Epithelial cell of prostate (primary cell): ENCODE results near the gene PACSIN1.
A peak's percentile ranks its signal among the peaks of the same experiment; 100 is the strongest.
"Not testable (repeated sequence)": the region's sequence is repeated elsewhere in the genome, so short reads cannot be mapped to it uniquely, and the experiment has no call there.

Experiments used
- DNase-seq: peaks from one replicate; pipeline ENCODE4 v3.0.0-alpha.2; 2011; ENCODE audit warnings: low read depth, low spot score
- H3K27ac ChIP-seq: fragments of 450-650 bp; 2 replicates; pipeline ENCODE4 v1.5.1; 2017; ENCODE audit warnings: mild to moderate bottlenecking

Gene PACSIN1

DNA sequence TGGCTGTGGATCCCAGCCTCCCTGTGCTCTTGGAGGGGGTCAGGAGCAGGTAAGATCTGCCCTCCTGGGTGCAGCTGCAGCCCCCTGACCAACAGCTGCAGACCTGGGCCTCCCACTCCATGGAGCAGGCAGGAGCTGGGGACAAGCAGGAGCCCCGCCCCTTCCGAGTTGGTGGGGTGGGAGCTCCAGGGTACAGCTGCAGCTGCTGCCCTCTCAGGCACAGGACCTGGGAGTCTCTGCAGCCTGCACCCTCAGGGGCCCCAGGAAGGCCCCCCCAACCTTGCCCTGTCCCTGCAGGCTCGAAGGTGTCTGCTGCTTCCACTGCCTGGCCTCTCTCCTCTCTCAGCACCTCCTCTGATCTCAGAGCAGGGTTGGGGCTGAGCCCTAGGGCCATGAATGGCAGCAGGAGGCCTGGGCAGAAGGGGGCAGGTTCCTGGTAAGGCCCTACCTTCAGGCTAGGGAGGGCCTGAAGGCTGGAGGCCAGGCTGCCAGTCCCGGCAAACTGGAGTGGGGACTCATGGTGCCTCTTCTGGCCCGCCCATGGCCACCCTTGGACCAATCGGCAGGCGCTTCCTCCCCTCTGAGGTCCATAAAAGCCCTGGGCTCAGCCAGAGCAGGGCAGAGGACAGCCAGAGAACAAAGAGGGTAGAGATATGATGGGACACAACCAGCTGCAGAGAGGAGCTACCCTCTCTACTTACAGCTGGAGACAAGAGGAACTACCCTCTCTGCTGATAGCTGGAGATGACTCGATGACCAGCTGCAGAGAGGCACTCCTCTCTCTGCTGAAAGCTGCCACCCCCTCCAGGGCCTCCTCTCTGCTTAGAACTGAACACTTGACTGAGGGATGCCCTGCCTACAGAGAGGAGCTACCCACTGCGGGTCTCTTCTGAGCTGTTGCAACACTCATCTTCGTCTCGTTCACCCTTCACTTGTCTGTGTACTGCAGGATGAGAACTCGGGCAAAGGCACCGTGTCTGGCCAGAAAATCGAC, 7.8 kb upstream of the PACSIN1 start:
- DNase-seq = no peak

DNA sequence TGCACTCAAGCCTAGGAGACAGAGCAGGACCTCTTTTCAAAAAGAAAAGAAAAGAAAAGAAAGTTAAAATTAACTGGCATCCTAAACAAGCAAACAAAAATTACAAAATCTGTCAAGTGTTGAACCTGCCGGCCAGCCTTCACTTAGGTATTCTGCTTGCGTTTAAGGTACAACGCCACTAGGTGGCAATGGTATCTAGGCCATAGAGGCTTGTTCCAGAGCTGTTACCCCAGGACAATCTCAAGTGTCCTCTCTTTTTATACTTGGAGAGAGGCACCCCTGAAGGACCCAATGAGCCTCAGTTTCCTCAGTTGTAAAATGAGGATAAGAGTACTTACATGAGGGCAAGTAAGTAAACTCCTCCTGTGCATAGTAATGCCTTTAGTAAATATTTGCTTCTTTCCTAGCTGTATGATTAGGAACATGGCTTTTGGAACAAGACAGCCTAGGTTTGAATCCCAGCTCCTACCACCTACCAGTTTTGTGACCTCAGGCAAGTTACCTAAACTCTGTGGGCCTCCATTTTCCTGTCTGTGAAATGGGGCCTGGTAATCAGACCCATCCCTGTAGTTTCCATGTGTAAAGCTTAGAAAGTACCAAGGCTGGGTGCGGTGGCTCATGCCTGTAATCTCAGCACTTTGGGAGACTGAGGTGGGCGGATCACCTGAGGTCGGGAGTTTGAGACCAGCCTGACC, 5.8 kb upstream of the PACSIN1 start:
- no peak for DNase-seq
- no peak overlapping the region for H3K27ac ChIP-seq

More for the DNA sequence above, 7.8 kb upstream of the PACSIN1 start:
- H3K27ac ChIP-seq = no peak overlapping the region

DNA sequence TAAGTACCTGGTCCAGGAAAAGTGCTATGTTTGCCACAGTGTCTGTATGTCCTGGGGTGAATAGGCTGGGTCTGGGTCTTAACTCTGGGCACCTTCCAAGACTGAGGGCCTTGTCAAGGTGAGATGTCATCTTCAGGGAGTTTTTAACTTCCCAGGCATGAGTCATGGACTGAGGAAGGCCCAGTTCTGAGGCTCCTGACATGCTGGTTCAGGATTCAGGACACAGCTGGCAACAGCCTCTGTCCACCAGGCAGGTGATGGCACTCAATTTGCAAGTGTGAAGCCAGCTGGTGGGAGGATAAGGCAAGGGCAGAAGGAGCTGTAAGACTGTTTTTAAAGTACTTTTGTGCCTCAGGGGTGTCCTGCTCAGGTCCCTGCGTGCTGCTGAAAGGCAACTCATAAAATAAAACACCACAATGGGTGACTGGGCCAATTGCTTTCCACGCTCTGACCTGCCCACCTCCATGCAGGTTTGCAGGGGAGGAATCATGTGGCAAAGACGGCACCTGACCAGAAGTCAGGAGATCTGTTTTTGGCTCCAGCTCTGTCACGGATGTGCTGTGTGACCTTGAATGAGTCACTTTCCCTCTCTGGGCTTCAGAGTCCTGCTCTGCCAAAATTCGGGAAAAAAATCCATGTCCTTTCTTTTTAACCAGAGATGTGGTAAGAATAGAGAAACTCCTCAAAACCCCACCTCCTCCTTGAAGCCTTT, 4.9 kb upstream of the PACSIN1 start:
- no peak overlapping the region for H3K27ac ChIP-seq
- no peak for DNase-seq

DNA sequence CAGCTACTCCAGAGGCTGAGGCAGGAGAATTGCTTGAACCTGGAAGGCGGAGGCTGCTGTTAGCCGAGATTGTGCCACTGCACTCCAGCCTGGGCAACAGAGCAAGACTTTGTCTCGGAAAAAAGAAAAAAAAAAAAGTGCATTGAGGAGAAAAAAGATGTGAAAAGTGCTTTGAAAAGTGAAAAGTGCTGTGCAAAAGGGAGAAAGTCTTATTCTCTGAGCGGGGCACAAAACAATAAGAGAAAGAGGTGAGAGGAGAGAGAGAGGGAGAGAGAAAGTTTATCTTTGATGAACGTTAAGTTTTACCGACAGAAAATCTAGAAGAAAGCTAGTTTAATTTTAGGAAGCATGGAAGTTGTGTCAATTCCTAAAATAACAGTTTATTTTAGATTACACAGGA, 3.9 kb upstream of the PACSIN1 start:
- DNase-seq = no peak

DNA sequence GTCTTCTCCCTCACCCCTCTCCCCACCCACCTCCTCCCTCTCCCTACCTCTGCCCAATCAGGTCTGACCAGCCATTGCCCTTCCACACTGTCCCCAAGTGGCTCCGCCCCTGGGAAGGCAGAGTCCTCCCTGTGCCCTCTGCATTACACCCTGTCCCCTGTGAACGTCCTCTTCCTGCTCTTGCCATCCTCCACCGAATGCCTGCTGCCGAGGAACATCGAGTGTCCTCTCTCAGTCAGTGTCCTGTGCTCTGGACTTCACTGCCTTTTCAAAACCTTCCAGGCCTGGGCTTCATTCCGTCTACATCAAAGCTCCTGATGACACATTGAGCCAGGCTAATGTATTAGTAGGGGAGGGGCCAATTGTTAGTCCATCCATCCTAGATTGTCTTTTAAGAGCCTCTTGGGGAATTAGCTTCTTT, 3.3 kb upstream of the PACSIN1 start:
- no peak overlapping the region for H3K27ac ChIP-seq
- DNase-seq = no peak

More for the DNA sequence above, 3.9 kb upstream of the PACSIN1 start:
- H3K27ac ChIP-seq = no peak overlapping the region

DNA sequence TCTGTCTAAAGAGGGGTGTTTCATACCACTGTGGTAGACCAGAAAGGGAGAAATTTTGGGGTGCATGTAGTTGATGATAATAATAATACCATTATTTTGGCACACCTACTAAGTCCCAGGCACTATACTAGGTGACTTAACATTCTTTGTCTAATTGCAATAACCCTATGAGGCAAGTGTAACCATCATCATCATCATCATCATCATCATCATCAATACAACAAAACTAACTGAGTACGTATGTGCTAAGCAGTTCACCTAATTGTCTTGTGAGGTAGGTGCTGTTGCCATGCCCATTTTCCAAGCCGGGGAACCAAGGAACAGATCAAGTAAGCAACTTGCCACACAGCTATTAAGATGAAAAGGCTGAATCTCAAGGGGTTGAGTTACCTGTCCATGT, 2.6 kb upstream of the PACSIN1 start:
- H3K27ac ChIP-seq = no peak overlapping the region
- DNase-seq = no peak

GRCh38 chr6:34463849-34464248, 2.0 kb upstream of the PACSIN1 start:
- no peak for DNase-seq
- H3K27ac ChIP-seq = no peak overlapping the region

GRCh38 chr6:34466242-34467185, 638 bp downstream of the PACSIN1 start:
- no peak overlapping the region for H3K27ac ChIP-seq
- no peak for DNase-seq

DNA sequence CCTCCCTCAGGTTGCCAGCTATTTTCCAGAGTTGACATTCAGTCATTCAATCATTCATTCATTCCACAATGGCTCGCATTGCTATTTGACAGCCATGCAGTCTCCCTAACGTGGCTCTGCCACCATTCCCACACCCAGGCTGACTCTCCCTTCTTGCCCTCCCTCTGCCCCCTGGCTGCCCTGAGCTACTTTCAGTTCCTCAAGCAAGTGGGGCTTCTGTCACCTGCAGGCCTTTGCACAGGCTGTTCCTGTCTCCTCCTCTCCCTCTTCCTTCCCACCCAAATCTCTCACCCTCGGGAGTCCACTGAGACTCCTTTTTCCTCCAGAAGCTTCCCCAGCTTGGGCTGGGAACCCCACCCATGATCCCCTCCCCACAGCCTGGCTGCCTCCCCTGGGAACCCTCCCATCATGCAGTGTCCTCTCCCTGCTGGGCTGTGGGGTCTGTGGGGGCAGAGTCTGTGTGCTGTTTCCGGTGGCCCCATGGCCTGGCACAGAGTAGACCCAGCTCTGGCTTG, 2.6 kb downstream of the PACSIN1 start:
- no peak overlapping the region for H3K27ac ChIP-seq
- no peak for DNase-seq

DNA sequence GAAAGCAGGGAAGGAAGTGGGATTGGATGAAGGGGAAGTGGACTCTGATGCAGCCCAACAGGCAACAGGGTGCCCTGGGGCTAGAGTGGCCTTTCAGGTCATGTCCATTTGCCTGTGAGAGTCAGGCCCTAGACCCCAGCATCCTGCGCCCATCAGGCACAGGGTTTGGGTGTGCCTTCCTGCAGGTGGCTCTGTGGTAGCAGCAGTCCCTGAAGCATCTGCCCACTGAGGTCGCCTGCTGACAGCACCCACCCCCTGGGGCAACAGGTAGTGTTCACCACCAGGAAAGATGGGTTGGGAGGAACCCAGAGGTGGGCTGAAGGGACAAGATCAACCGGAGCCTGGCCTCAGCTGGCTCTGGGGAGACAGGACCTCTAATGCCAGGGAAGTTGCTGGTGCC, 3.6 kb downstream of the PACSIN1 start:
- H3K27ac ChIP-seq = no peak overlapping the region

DNA sequence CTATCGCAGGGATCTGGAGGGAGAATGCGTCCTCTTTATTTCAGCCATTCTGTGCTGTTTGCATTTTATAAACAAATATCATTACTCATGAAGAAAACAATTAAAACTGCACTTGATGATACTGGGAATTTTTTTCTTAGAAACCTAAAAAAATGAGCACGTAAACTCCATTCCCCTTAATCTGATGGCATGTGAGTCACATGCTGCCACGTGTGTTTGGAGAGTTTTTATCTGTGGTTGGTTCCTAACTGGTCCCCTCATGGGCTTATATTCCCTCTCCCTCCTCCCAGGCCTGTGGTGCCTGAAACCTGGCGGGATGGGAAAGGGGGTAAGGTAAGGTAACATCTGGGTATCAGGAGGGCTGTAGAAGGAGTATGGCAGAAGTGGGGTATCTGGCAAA, 6.5 kb downstream of the PACSIN1 start:
- DNase-seq = no peak
- no peak overlapping the region for H3K27ac ChIP-seq

More for the DNA sequence above, 3.6 kb downstream of the PACSIN1 start:
- DNase-seq = no peak

DNA sequence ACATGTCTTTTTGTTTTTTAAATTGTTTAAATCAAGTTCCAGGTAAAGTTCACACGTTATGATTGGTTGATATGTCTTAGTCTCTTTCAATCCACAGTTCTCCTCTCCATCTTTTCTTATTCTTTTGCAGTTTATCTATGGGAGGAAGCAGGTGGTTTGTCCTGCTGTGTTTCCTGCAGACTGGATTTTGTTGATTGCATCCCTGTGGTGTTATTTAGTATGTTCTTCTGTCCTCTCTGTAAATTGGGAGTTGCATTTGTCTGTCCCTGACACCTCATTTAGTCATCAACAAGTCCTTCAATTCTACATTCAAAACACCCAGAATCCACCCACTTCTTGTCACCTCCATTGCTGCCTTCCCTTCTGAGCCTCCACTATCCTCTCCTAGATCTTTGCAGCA, 8.1 kb downstream of the PACSIN1 start:
- no peak overlapping the region for H3K27ac ChIP-seq
- no peak for DNase-seq

DNA sequence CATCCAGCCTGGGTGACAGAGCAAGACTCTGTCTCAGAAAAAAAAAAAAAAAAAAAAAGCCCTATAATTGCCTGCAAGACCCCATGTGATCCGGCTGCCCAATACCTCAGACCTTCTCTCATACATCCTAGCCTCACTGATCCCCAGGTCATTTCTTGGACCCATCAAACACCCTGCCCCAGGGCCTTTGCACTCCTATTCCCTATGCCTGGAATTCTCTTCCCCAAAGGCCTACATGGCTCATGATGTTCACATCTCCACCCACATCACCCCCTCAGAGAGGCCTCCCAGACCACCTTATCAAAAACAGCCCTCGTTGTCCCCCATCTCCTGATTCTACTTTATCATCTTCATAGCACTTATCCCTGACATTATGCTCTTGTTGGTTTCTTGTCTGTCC, 8.9 kb downstream of the PACSIN1 start:
- H3K27ac ChIP-seq = no peak overlapping the region
- DNase-seq = no peak

GRCh38 chr6:34475238-34475682, 9.4 kb downstream of the PACSIN1 start:
- DNase-seq = no peak
- H3K27ac ChIP-seq = no peak overlapping the region

DNA sequence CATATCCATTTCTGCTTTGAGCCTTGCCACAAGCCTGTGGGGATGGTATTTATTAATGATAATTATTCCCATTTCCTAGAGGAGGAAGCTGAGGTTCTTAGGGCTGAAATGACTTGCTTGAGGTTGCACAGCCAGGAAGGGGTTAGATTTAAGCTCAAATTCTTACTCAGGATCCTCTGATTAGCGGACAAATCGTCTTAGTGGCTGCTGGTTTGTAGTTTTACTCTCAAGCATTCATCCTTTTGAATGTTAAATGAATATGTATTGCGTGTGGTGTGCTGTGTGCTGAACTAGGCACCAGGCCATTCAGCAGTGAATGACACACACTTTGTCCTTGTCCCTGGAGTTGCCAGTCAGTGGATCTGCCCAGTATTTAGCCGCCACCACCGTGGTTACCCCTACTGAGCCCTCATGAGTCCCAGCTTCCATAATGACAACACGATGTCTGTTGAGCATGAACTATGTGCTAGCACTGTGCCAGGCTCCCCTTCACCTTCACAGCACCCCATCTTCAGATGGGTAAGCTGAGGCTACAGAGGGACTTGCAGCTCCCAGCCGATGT, 10.0 kb downstream of the PACSIN1 start:
- DNase-seq = no peak
- no peak overlapping the region for H3K27ac ChIP-seq

- no peak for DNase-seq
- H3K27ac ChIP-seq = no peak overlapping the region
Measured at GRCh38 chr6:34476447-34476846, 10.6 kb downstream of the PACSIN1 start.

- DNase-seq = no peak
Measured at GRCh38 chr6:34476921-34477320, 11.0 kb downstream of the PACSIN1 start.

DNA sequence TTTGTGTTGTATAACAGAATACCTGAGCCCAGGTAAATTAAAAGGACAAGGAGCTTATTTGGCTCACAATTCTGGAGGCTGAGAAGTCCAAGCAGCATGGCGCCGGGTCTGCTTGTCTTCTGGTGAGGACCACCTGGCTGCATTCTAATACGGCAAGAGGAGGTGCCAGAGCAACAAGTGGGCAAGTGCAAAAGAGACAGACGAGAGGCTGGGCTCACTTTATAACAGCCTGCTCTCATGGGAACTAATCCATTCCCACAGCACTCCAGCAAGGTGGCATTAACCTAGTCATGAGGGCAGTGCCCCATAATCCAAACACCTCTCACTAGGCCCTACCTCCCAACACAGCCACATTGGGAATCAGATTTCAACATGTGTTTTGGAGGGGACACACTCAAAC, 12.9 kb downstream of the PACSIN1 start:
- no peak for DNase-seq
- no peak overlapping the region for H3K27ac ChIP-seq

More at GRCh38 chr6:34476921-34477320, 11.0 kb downstream of the PACSIN1 start:
- H3K27ac ChIP-seq = no peak overlapping the region

DNA sequence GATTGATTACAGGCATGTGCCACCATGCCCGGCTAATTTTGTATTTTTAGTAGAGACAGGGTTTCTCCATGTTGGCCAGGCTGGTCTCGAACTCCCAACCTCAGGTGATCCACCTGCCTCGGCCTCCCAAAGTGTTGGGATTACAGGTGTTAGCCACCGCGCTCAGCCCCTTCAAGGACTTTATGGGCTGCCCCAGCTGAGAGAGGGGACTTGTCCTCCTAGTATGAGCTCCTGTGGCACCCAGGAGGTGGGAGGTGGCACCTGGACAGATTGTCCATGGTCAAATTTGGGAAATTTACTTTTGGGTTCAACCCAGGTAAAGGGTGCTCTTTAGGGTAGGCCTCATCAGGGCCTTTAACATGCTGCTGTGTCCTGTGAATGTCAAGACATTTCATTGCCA, 17.9 kb downstream of the PACSIN1 start:
- DNase-seq = not testable (repeated sequence)

More for the DNA sequence above, 17.9 kb downstream of the PACSIN1 start:
- H3K27ac ChIP-seq = peak overlapping the region; percentile 38
